H1 (cell line): ENCODE results near the gene AHRR. TPM values are rescaled to one million over a fixed set of nuclear protein-coding genes. Genes with fewer than 3 reads are reported as not detected.

Experiments used
- CTCF ChIA-PET: fragments of 300-600 bp; sonication (Branson Sonifier 250); formaldehyde crosslinking; loops from one replicate; lab custom pipeline; 2021; ENCODE audit not compliant: partially characterized antibody; lab: Charles Lee
- POLR2A ChIA-PET: fragments of 300-600 bp; sonication (Branson Sonifier 250); formaldehyde crosslinking; loops from one replicate; lab custom pipeline; 2021; ENCODE audit warnings: inconsistent platforms; ENCODE audit not compliant: partially characterized antibody; lab: Charles Lee
- DNase-seq, 2 experiments: peaks; one replicate each; pipeline versions ENCODE4 v3.0.0 to v3.0.0-alpha.2; 2010 to 2022; ENCODE audit warnings: low spot score in 2 of 2, low read depth in 1 of 2, mixed read lengths in 1 of 2
- FAIRE-seq: peaks from 2 replicates; lab custom pipeline; 2011; peaks lifted over from hg19 to GRCh38; lab: Jason Lieb, UNC
- H2AFZ ChIP-seq: 2 replicates; pipeline ENCODE4 v1.8.1; 2012; ENCODE audit warnings: low read length, inconsistent platforms
- H2AK5ac ChIP-seq: 2 replicates; pipeline ENCODE4 v1.6.1; 2013; ENCODE audit warnings: low read depth, low read length
- H2BK120ac ChIP-seq: replicated peaks from 2 replicates; pipeline ENCODE3; 2013; ENCODE audit warnings: low read depth, low read length, inconsistent platforms
- H2BK12ac ChIP-seq: 2 replicates; pipeline ENCODE4 v1.6.1; 2013; ENCODE audit warnings: low read depth, low read length
- H2BK15ac ChIP-seq: 2 replicates; pipeline ENCODE4 v1.6.1; 2013; ENCODE audit warnings: low read length
- H2BK20ac ChIP-seq: 2 replicates; pipeline ENCODE4 v1.6.1; 2013; ENCODE audit warnings: low read length
- H2BK5ac ChIP-seq: 2 replicates; pipeline ENCODE4 v1.6.1; 2013; ENCODE audit warnings: low read depth, low read length
- H3K14ac ChIP-seq: 2 replicates; pipeline ENCODE4 v1.6.1; 2013; ENCODE audit warnings: inconsistent platforms; ENCODE audit not compliant: insufficient read length
- H3K18ac ChIP-seq: 2 replicates; pipeline ENCODE4 v1.6.1; 2013; ENCODE audit warnings: low read length; ENCODE audit errors: extremely low read depth
- H3K23ac ChIP-seq: 2 replicates; pipeline ENCODE4 v1.6.1; 2013; ENCODE audit warnings: inconsistent platforms; ENCODE audit not compliant: insufficient read length
- H3K23me2 ChIP-seq: 2 replicates; pipeline ENCODE4 v1.6.1; 2013; ENCODE audit warnings: low read depth, low read length
- H3K27ac ChIP-seq: 2 replicates; pipeline ENCODE4 v1.6.1; 2011; ENCODE audit warnings: low read depth, low read length, inconsistent platforms
- H3K27me3 ChIP-seq, 4 experiments: replicated peaks in 1 of 4; 1 replicate in 1 of 4; 2 replicates in 3 of 4; pipeline versions ENCODE4 v1.6.1 to v1.8.1; 2011 to 2013; ENCODE audit warnings: low read length in 3 of 4, mild to moderate bottlenecking in 3 of 4, inconsistent platforms in 2 of 4, mixed read lengths in 2 of 4, moderate library complexity in 1 of 4; ENCODE audit not compliant: control insufficient read depth in 3 of 4, insufficient read depth in 3 of 4; ENCODE audit errors: extremely low read depth in 1 of 4
- H3K36me3 ChIP-seq, 4 experiments: 2 replicates each; pipeline versions ENCODE4 v1.6.1 to v1.8.1; 2011 to 2013; ENCODE audit warnings: mild to moderate bottlenecking in 4 of 4, low read length in 3 of 4, moderate library complexity in 2 of 4, control low read depth in 1 of 4, inconsistent platforms in 1 of 4; ENCODE audit not compliant: insufficient read depth in 4 of 4, control insufficient read depth in 2 of 4
- H3K4ac ChIP-seq: replicated peaks from 2 replicates; pipeline ENCODE3; 2013; ENCODE audit warnings: low read length, low read depth, mixed read lengths, inconsistent platforms; ENCODE audit not compliant: insufficient read length
- H3K4me1 ChIP-seq, 4 experiments: replicated peaks in 1 of 4; 1 replicate in 1 of 4; 2 replicates in 3 of 4; pipeline versions ENCODE4 v1.6.1 to v1.8.1; 2011 to 2013; ENCODE audit warnings: low read length in 3 of 4, inconsistent platforms in 2 of 4, mixed read lengths in 1 of 4; ENCODE audit not compliant: insufficient read depth in 4 of 4, control insufficient read depth in 3 of 4
- H3K4me2 ChIP-seq, 2 experiments: 2 replicates each; pipeline versions ENCODE4 v1.6.1 to v1.8.1; 2011 to 2013; ENCODE audit warnings: low read depth in 2 of 2, low read length in 2 of 2, control low read depth in 1 of 2, inconsistent platforms in 1 of 2, mild to moderate bottlenecking in 1 of 2; ENCODE audit not compliant: insufficient read depth in 1 of 2
- H3K4me3 ChIP-seq, 4 experiments: fragments of 200-600, 300-600 bp in 1 of 4; sonication (generic), shearing (Covaris generic), sonication (Bioruptor Twin) in 1 of 4; 2 replicates each; pipeline versions ENCODE4 v1.5.1 to v1.8.1; 2011 to 2016; ENCODE audit warnings: low read length in 4 of 4, low read depth in 3 of 4, control low read depth in 2 of 4, inconsistent platforms in 2 of 4, mild to moderate bottlenecking in 2 of 4, mixed read lengths in 1 of 4, moderate library complexity in 1 of 4; ENCODE audit not compliant: insufficient read depth in 2 of 4; ENCODE audit errors: extremely low read depth in 1 of 4
- H3K56ac ChIP-seq: replicated peaks from 2 replicates; pipeline ENCODE3; 2013; ENCODE audit warnings: low read depth, mild to moderate bottlenecking, mixed read lengths, low read length, inconsistent platforms; ENCODE audit not compliant: insufficient read length
- H3K79me1 ChIP-seq: 2 replicates; pipeline ENCODE4 v1.6.1; 2013; ENCODE audit warnings: low read depth, low read length, control low read depth
- H3K79me2 ChIP-seq, 2 experiments: 2 replicates each; pipeline versions ENCODE4 v1.6.1 to v1.8.1; 2012 to 2013; ENCODE audit warnings: low read length in 2 of 2, mild to moderate bottlenecking in 2 of 2, inconsistent platforms in 1 of 2; ENCODE audit not compliant: insufficient read depth in 2 of 2, control insufficient read depth in 1 of 2
- H3K9ac ChIP-seq, 4 experiments: replicated peaks in 1 of 4; 1 replicate in 1 of 4; 2 replicates in 3 of 4; pipeline versions ENCODE4 v1.6.1 to v1.8.1; 2011 to 2013; ENCODE audit warnings: low read depth in 3 of 4, low read length in 3 of 4, control low read depth in 2 of 4, mild to moderate bottlenecking in 2 of 4, moderate library complexity in 2 of 4, inconsistent platforms in 1 of 4; ENCODE audit errors: extremely low read depth in 1 of 4
- H3K9me3 ChIP-seq, 2 experiments: 2 replicates each; pipeline versions ENCODE4 v1.6.1 to v1.8.1; 2012 to 2013; ENCODE audit warnings: mild to moderate bottlenecking in 2 of 2, moderate library complexity in 2 of 2, control low read depth in 1 of 2, inconsistent platforms in 1 of 2, low read depth in 1 of 2, low read length in 1 of 2, mixed read lengths in 1 of 2; ENCODE audit not compliant: insufficient read depth in 2 of 2
- H4K20me1 ChIP-seq, 2 experiments: replicated peaks in 1 of 2; 2 replicates each; pipeline versions ENCODE3 to v1.8.1; 2011 to 2013; ENCODE audit warnings: inconsistent platforms in 2 of 2, low read length in 2 of 2, mild to moderate bottlenecking in 1 of 2; ENCODE audit not compliant: insufficient read depth in 2 of 2, control insufficient read depth in 1 of 2
- H4K5ac ChIP-seq: 2 replicates; pipeline ENCODE4 v1.6.1; 2013; ENCODE audit warnings: low read length, low read depth, mixed read lengths, inconsistent platforms; ENCODE audit not compliant: insufficient read length
- H4K8ac ChIP-seq: 2 replicates; pipeline ENCODE4 v1.8.0; 2013; ENCODE audit warnings: mild to moderate bottlenecking, moderate library complexity, low read length, inconsistent platforms; ENCODE audit not compliant: insufficient read depth; ENCODE audit errors: extremely low read depth
- H4K91ac ChIP-seq: replicated peaks from 2 replicates; pipeline ENCODE3; 2013; ENCODE audit warnings: low read length, mixed read lengths, inconsistent platforms; ENCODE audit not compliant: insufficient read length
- BRCA1 ChIP-seq: IDR thresholded peaks from 2 replicates; pipeline ENCODE4 v1.6.1; 2012; ENCODE audit warnings: low read depth, low read length, improper control_type of control experiment
- CREB1 ChIP-seq: IDR thresholded peaks from 2 replicates; pipeline ENCODE4 v1.6.1; 2012; ENCODE audit warnings: inconsistent platforms
- EP300 ChIP-seq, 2 experiments: IDR thresholded peaks; 1 replicate in 1 of 2; 2 replicates in 1 of 2; pipeline ENCODE4 v1.6.1; 2011 to 2012; ENCODE audit warnings: low read depth in 2 of 2, low read length in 2 of 2, mild to moderate bottlenecking in 2 of 2, borderline replicate concordance in 1 of 2, inconsistent platforms in 1 of 2, moderate library complexity in 1 of 2
- HDAC2 ChIP-seq, 2 experiments: fragments of 300-600 bp in 1 of 2; sonication (generic) in 1 of 2; IDR thresholded peaks; 2 replicates each; pipeline ENCODE4 v1.6.1; 2011 to 2012; ENCODE audit warnings: low read depth in 2 of 2, low read length in 2 of 2, mild to moderate bottlenecking in 2 of 2, moderate library complexity in 2 of 2, borderline replicate concordance in 1 of 2, inconsistent platforms in 1 of 2
- HDAC6 ChIP-seq: IDR thresholded peaks from one replicate; pipeline ENCODE4 v1.7.1; 2012; ENCODE audit warnings: low read depth, mild to moderate bottlenecking, inconsistent platforms, low read length, moderate library complexity
- JUND ChIP-seq: IDR thresholded peaks from 2 replicates; pipeline ENCODE4 v1.6.1; 2011; ENCODE audit warnings: mild to moderate bottlenecking, improper control_type of control experiment, low read length
- NANOG ChIP-seq: IDR thresholded peaks from 2 replicates; pipeline ENCODE4 v1.6.1; 2011; ENCODE audit warnings: low read length, low read depth, mild to moderate bottlenecking, inconsistent platforms; ENCODE audit not compliant: insufficient read depth, poor library complexity, severe bottlenecking
- RAD21 ChIP-seq, 2 experiments: IDR thresholded peaks in 1 of 2; conservative IDR thresholded peaks in 1 of 2; 2 replicates each; pipeline ENCODE4 v1.6.1; 2011; ENCODE audit warnings: low read depth in 2 of 2, low read length in 2 of 2, improper control_type of control experiment in 1 of 2, inconsistent platforms in 1 of 2, mild to moderate bottlenecking in 1 of 2, moderate library complexity in 1 of 2
- RNF2 ChIP-seq: fragments of 200-900, 300-1000 bp; sonication (generic); IDR thresholded peaks from 2 replicates; pipeline ENCODE4 v1.7.1; 2016; ENCODE audit warnings: borderline replicate concordance, low read depth, mild to moderate bottlenecking, antibody characterized with exemption, low read length; ENCODE audit not compliant: poor library complexity, severe bottlenecking; ENCODE audit errors: missing control alignments
- SAP30 ChIP-seq: fragments of 300-600 bp; sonication (generic); IDR thresholded peaks from 2 replicates; pipeline ENCODE4 v1.7.1; 2012; ENCODE audit warnings: low read length, moderate library complexity, mild to moderate bottlenecking, inconsistent platforms; ENCODE audit not compliant: insufficient read depth, insufficient replicate concordance
- SP4 ChIP-seq: IDR thresholded peaks from 2 replicates; pipeline ENCODE4 v1.6.1; 2012; ENCODE audit warnings: low read length, inconsistent platforms
- TAF1 ChIP-seq: IDR thresholded peaks from 2 replicates; pipeline ENCODE4 v1.6.1; 2011; ENCODE audit warnings: mild to moderate bottlenecking, low read depth, low read length
- WGBS, 2 experiments: shearing (Covaris generic) in 1 of 2; methylation state at CpG; one replicate each; pipeline versions ENCODE4 v1.1.6 to v1.1.7; 2013 to 2015; ENCODE audit warnings: low lambda C conversion rate in 2 of 2, mixed read lengths in 2 of 2, inconsistent platforms in 1 of 2, low coverage in 1 of 2, missing lambda C conversion rate in 1 of 2; ENCODE audit not compliant: insufficient replicate concordance in 2 of 2, insufficient coverage in 1 of 2, insufficient read length in 1 of 2; ENCODE audit errors: extremely low coverage in 1 of 2, missing lambda C conversion rate in 1 of 2; 5-methylcytosine and 5-hydroxymethylcytosine counted together
- polyA plus RNA-seq, 7 experiments: library from polyadenylated mRNA; depleted of rRNA in 3 of 7; stranded (reverse) in 5 of 7; unstranded in 2 of 7; fragments of >200 nt in 5 of 7; fragments of 200-250 nt in 2 of 7; gene quantifications; 1 replicate in 5 of 7; 2 replicates in 1 of 7; 4 replicates in 1 of 7; pipeline versions ENCODE4 v1.2.1 to v1.2.3, GENCODE V29; 2011 to 2013; ENCODE audit warnings: missing spikeins in 2 of 7, mixed read lengths in 2 of 7
- total RNA-seq: library from RNA; stranded (reverse); fragmentation: NEBNext Ultra II Directional; extraction: Animal tissue kit (Norgen Biotek cat#: 25700); gene quantifications from 2 replicates; pipeline ENCODE4 v1.2.1, GENCODE V29; 2021
- TF ChIP-seq, protein P1 (sequence below): IDR thresholded peaks from 2 replicates; pipeline ENCODE4 v1.6.1; 2012; ENCODE audit warnings: inconsistent platforms

Gene AHRR
- total and polyA plus RNA-seq, 2 of the 8 experiments (the other 6 are each of a cell fraction or from before 2014, with no cell fraction given), result 0.41 to 0.80 TPM

DNA sequence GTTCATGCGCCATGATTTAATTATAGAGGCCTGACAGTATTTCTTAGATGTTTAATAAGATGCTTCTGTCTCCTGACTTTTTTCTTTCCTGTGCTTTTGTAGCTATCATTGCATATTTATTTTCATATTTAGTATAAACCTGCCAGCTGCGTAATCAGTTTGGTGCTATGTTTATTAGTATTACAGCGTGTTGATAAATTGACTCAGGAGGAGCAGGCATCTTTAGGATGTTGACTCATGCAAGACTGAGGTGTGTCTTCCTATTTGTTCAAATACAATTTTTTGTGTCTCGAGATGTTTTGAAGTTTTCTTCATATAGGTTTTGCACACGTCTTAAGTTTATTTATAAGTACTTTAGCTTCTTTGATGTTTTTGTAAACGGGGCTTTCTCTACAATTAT lies 85.5 kb downstream of the AHRR start:
- CTCF ChIA-PET, result interaction anchor here (1.1 to 1.3 kb wide), 2 partner anchors 30 to 72 kb away, joined by 3 to 4 read pairs; no protein-coding TSS in a partner anchor

More for the DNA sequence above, 85.5 kb downstream of the AHRR start:
- Histone ChIP-seq H3K9ac (no peak overlapping the region), H2BK12ac (no peak overlapping the region), H2BK5ac (no peak overlapping the region), H3K27ac (no peak overlapping the region), H3K14ac (no peak overlapping the region), H3K36me3 (no peaks in the 10 kb centered on the region), H3K4ac (no peak overlapping the region), H2AFZ (no peak overlapping the region), H3K4me1 (no peaks in the 10 kb centered on the region), H3K4me3 (no peak overlapping the region), H3K18ac (no peak overlapping the region), H4K20me1 (no peaks in the 10 kb centered on the region), H2BK20ac (no peak overlapping the region), H3K23ac (no peak overlapping the region), H3K9me3 (no peaks in the 10 kb centered on the region), H3K56ac (no peak overlapping the region), H3K79me1 (no peaks in the 10 kb centered on the region), H4K8ac (no peak overlapping the region), H2BK120ac (no peak overlapping the region), H3K79me2 (no peaks in the 10 kb centered on the region), H3K27me3 (peaks cover 0 to under 1% (median 0%) of the 10 kb centered on the region in 4 experiments; a peak in 1 of 7 replicates), H3K4me2 (no peak overlapping the region), H2AK5ac (no peak overlapping the region), H3K23me2 (no peaks in the 10 kb centered on the region), H2BK15ac (no peak overlapping the region), H4K91ac (no peak overlapping the region), H4K5ac (no peak overlapping the region)
- WGBS, 2 experiments, result 94% methylated on average over 6 of the region's 6 CpGs; no CpG with 5 or more reads in 1 of the 2 experiments
- FAIRE-seq (no peak), DNase-seq (no peak)
- POLR2A ChIA-PET, result interaction anchor here (0.7 kb wide), 1 partner anchor 13 kb away, joined by 3 read pairs; no protein-coding TSS in a partner anchor
- TF ChIP-seq NANOG (no peak), EP300 (IDR thresholded peaks at IDR 0.05; ENCODE audit: borderline replicate concordance in 1 of 2, low read depth in 2 of 2, low read length in 2 of 2) (no peak), HDAC2 (IDR thresholded peaks at IDR 0.05; ENCODE audit: borderline replicate concordance in 1 of 2, low read depth in 2 of 2, low read length in 2 of 2) (no peak), RNF2 (no peak), BRCA1 (no peak), RAD21 (IDR thresholded peaks at IDR 0.05 in 1 of 2, conservative IDR thresholded peaks at IDR 0.05 in 1 of 2; ENCODE audit: low read depth in 2 of 2, low read length in 2 of 2) (no peak), JUND (no peak), HDAC6 (no peak), SP4 (no peak), SAP30 (no peak), TAF1 (no peak), CREB1 (no peak)
- TF ChIP-seq, protein P1, sequence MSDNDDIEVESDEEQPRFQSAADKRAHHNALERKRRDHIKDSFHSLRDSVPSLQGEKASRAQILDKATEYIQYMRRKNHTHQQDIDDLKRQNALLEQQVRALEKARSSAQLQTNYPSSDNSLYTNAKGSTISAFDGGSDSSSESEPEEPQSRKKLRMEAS, result no peak
